ENCODE results near the gene ERG. TPM values are rescaled to one million over a fixed set of nuclear protein-coding genes. Genes with fewer than 3 reads are reported as not detected.

ERG gene
- total RNA-seq, 3 donors from 2014 or later: 12.2 to 21.0 (median 14.0) TPM

DNA sequence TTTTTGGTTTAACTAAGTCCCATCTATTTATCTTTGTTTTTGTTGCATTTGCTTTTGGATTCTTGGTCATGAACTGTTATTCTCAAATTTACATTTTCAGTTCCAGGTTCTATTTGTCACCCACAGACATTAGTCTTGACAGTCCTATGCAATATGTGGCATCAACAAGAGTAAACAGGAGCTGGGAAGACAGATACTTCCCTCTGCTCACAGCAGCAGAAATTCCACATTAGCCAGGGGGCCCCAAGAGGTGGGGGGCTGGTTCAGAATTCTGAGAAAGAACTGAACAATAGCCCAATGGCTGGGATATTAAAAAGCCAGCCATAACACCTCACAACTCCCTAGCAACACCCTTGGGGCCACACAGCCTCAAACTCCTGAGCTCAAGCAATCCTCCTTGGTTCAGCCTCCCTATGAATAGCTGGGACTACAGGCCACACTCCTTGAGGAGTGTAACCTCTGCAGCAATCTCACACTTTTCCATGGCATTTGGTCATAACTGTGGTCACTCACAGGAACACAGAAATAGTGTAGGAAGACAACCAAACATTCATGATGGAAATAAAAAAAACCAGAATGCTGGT lies 67.8 kb downstream of the ERG start:
- Histone ChIP-seq H3K4me1 (no peaks in the 10 kb centered on the region), H3K4me3 (no peak overlapping the region), H3K9me3 (no peaks in the 10 kb centered on the region), H3K36me3 (no peaks in the 10 kb centered on the region), H3K27me3 (no peaks in the 10 kb centered on the region), H3K27ac (no peak overlapping the region)
- DNase-seq (ENCODE audit: low spot score in 2 of 2): no peak
- intact Hi-C loops (cut with DNase I; ENCODE audit: low total_unique reads): no loop called here
- TF ChIP-seq, protein P1, sequence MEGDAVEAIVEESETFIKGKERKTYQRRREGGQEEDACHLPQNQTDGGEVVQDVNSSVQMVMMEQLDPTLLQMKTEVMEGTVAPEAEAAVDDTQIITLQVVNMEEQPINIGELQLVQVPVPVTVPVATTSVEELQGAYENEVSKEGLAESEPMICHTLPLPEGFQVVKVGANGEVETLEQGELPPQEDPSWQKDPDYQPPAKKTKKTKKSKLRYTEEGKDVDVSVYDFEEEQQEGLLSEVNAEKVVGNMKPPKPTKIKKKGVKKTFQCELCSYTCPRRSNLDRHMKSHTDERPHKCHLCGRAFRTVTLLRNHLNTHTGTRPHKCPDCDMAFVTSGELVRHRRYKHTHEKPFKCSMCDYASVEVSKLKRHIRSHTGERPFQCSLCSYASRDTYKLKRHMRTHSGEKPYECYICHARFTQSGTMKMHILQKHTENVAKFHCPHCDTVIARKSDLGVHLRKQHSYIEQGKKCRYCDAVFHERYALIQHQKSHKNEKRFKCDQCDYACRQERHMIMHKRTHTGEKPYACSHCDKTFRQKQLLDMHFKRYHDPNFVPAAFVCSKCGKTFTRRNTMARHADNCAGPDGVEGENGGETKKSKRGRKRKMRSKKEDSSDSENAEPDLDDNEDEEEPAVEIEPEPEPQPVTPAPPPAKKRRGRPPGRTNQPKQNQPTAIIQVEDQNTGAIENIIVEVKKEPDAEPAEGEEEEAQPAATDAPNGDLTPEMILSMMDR (IDR thresholded peaks at IDR 0.05): no peak
- TF ChIP-seq POLR2A (IDR thresholded peaks at IDR 0.05) (no peak), POLR2AphosphoS5 (IDR thresholded peaks at IDR 0.05) (no peak)

DNA sequence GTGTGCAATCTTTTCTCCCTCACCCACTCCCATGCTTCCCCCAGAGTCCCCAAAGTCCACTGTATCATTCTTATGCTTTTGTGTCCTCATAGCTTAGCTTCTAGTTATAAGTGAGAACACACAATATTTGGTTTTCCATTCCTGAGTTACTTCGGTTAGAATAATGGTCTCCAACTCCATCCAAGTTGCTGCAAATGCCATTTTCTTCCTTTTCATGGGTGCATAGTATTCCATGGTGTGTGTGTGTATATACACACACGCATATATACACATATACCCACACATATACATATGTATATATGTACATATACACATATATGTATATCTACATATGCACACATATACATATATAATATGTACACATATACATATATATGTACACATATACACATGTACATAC lies 69.3 kb downstream of the ERG start:
- intact Hi-C loops (cut with DNase I; ENCODE audit: low total_unique reads): no loop called here
- DNase-seq (ENCODE audit: low spot score in 2 of 2): no peak
- H3K36me3 ChIP-seq: no peaks in the 10 kb centered on the region
- no peaks in the 10 kb centered on the region for H3K4me1 ChIP-seq
- no peaks in the 10 kb centered on the region for H3K9me3 ChIP-seq
- no peak overlapping the region for H3K27ac ChIP-seq
- no peak overlapping the region for H3K4me3 ChIP-seq
- H3K27me3 ChIP-seq: no peaks in the 10 kb centered on the region
- TF ChIP-seq POLR2AphosphoS5 (IDR thresholded peaks at IDR 0.05): no peak
- TF ChIP-seq, protein P1 (IDR thresholded peaks at IDR 0.05): no peak
- TF ChIP-seq POLR2A (IDR thresholded peaks at IDR 0.05): no peak

DNA sequence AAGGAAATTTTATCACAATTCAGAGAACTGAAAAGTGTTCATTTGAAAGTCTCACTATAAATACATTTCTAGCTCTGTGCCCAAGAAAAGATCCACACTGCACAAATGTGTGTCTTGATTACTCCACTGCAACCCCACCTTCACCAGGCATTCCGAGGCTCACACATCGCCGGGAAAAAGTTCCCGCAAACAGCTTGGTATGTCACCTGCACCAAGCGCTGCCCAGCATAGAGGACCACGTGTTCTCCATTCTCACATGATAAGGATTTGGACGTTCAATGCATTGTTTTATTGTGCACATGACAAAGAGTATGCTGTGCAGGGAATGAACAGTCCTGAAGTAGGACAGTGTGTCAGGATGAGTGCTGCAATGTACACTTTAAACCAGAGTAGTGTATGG lies 70.1 kb downstream of the ERG start:
- no peaks in the 10 kb centered on the region for H3K27me3 ChIP-seq
- H3K36me3 ChIP-seq: no peaks in the 10 kb centered on the region
- no peaks in the 10 kb centered on the region for H3K4me1 ChIP-seq
- DNase-seq (ENCODE audit: low spot score in 2 of 2): no peak
- no peaks in the 10 kb centered on the region for H3K9me3 ChIP-seq
- H3K4me3 ChIP-seq: no peak overlapping the region
- TF ChIP-seq, protein P1 (IDR thresholded peaks at IDR 0.05): no peak
- TF ChIP-seq POLR2A (IDR thresholded peaks at IDR 0.05): no peak
- no peak for TF ChIP-seq POLR2AphosphoS5 (IDR thresholded peaks at IDR 0.05)
- no peak overlapping the region for H3K27ac ChIP-seq
- intact Hi-C loops (cut with DNase I; ENCODE audit: low total_unique reads): no loop called here

DNA sequence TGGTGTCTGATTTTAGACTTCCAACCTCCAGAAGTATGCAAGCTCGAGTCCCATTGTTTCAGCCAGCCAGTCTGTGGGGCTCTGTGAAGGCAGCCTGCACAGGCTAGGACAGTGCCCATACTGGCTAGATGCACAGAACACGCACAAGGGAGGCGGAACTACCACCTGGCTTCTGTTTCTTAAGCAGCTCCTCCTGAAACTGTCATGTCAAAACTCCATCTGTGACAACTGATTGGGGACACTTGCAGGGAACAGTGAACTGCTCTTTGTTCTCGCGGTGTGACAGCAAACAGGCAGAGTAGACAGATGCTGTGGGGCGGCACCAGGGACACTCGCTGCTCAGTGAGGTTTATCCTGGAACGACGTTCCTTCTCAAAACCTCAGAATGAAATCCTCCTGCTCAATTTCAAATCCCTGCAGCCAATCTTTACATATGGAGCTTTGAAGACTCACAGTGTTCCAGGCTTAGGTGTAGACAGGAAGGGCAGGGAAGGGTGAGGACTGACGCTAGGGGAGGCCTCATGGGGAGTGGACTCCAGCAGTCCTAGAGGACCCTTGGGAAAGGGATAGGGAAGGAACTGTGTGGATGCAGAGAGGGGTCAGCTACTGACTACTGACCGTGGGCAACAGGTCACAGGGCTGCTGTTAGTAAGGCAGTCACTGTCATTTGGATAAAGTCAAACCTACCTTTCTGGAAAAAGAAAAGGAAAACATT lies 73.8 kb downstream of the ERG start:
- DNase-seq (ENCODE audit: low spot score in 2 of 2): no peak
- H3K4me1 ChIP-seq: no peaks in the 10 kb centered on the region
- intact Hi-C loops (cut with DNase I; ENCODE audit: low total_unique reads): no loop called here
- H3K27ac ChIP-seq: no peak overlapping the region
- H3K9me3 ChIP-seq: no peaks in the 10 kb centered on the region
- TF ChIP-seq, protein P1 (IDR thresholded peaks at IDR 0.05): no peak
- TF ChIP-seq POLR2A (IDR thresholded peaks at IDR 0.05) (no peak), POLR2AphosphoS5 (IDR thresholded peaks at IDR 0.05) (no peak)
- H3K36me3 ChIP-seq: no peaks in the 10 kb centered on the region
- no peaks in the 10 kb centered on the region for H3K27me3 ChIP-seq
- H3K4me3 ChIP-seq: no peak overlapping the region

DNA sequence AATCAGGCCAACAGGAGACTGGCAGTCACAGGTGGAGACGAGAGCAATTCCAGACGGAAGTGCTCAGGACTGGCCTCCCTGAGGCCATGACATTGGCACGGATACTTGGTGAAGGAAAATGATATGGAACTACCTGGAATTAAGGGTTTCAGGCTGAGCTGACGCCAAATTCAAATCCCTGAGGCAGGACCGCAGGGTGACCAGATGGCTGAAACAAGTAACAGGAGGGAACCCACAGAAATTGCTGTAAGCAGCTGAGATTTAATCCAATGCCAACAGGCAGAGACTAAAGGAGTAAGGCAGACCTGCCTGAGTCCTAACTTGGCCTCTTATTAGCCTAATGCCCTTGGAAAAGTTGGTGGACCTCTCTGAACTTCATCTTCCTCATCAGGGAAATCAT lies 76.2 kb downstream of the ERG start:
- no peaks in the 10 kb centered on the region for H3K4me1 ChIP-seq
- H3K27ac ChIP-seq: no peak overlapping the region
- H3K36me3 ChIP-seq: no peaks in the 10 kb centered on the region
- TF ChIP-seq POLR2A (IDR thresholded peaks at IDR 0.05) (no peak), POLR2AphosphoS5 (IDR thresholded peaks at IDR 0.05) (no peak)
- TF ChIP-seq, protein P1 (IDR thresholded peaks at IDR 0.05): no peak
- no peak for DNase-seq (ENCODE audit: low spot score in 2 of 2)
- intact Hi-C loops (cut with DNase I; ENCODE audit: low total_unique reads): no loop called here
- no peak overlapping the region for H3K4me3 ChIP-seq
- no peaks in the 10 kb centered on the region for H3K9me3 ChIP-seq
- no peaks in the 10 kb centered on the region for H3K27me3 ChIP-seq
